Osteoblast (primary cell): ENCODE measurements around the gene BTNL9. TPM values are rescaled to one million over a fixed set of nuclear protein-coding genes. Genes with fewer than 3 reads are reported as not detected.

Experiments
- DNase-seq: peaks from one replicate; pipeline ENCODE4 v3.0.0; 2011; ENCODE audit warnings: low spot score, mixed read lengths; ENCODE audit not compliant: insufficient read length; ENCODE audit errors: missing footprints
- H2AFZ ChIP-seq: 2 replicates; pipeline ENCODE4 v1.6.0; 2011; ENCODE audit warnings: mild to moderate bottlenecking, low read length
- H3K27ac ChIP-seq: 2 replicates; pipeline ENCODE4 v1.5.1; 2011; ENCODE audit warnings: mild to moderate bottlenecking, low read depth, low read length, moderate library complexity
- H3K27me3 ChIP-seq: 2 replicates; pipeline ENCODE4 v1.6.0; 2012; ENCODE audit warnings: mild to moderate bottlenecking, control low read depth, inconsistent platforms, low read length, moderate library complexity; ENCODE audit not compliant: insufficient read depth
- H3K36me3 ChIP-seq: 2 replicates; pipeline ENCODE4 v1.5.1; 2011; ENCODE audit warnings: mild to moderate bottlenecking, low read length, control low read depth, moderate library complexity; ENCODE audit not compliant: insufficient read depth
- H3K4me1 ChIP-seq: 2 replicates; pipeline ENCODE4 v1.5.1; 2011; ENCODE audit warnings: mild to moderate bottlenecking, low read length, control low read depth, moderate library complexity; ENCODE audit not compliant: insufficient read depth
- H3K4me2 ChIP-seq: 2 replicates; pipeline ENCODE4 v1.6.0; 2011; ENCODE audit warnings: mild to moderate bottlenecking, low read length; ENCODE audit not compliant: insufficient read depth
- H3K4me3 ChIP-seq: fragments of 200-600 bp; sonication (generic); 3 replicates; pipeline ENCODE4 v1.5.1; 2012; ENCODE audit warnings: mild to moderate bottlenecking, low read length, inconsistent platforms; ENCODE audit not compliant: insufficient read depth
- H3K79me2 ChIP-seq: 2 replicates; pipeline ENCODE4 v1.6.0; 2012; ENCODE audit warnings: mild to moderate bottlenecking, low read length, control low read depth, inconsistent platforms; ENCODE audit not compliant: insufficient read depth
- H3K9me3 ChIP-seq: 2 replicates; pipeline ENCODE4 v1.5.1; 2011; ENCODE audit warnings: low read depth, low read length, control low read depth
- H4K20me1 ChIP-seq: 2 replicates; pipeline ENCODE4 v1.6.0; 2012; ENCODE audit warnings: mild to moderate bottlenecking, low read length, control low read depth; ENCODE audit not compliant: insufficient read depth
- total RNA-seq: library from RNA; depleted of rRNA; stranded (reverse); fragments of >200 nt; gene quantifications from 2 replicates; pipeline ENCODE4 v1.2.3, GENCODE V29; 2012
- TF ChIP-seq, protein P1 (sequence below): IDR thresholded peaks from 2 replicates; pipeline ENCODE4 v1.5.1; 2011; ENCODE audit warnings: mild to moderate bottlenecking, low read depth, low read length, moderate library complexity; ENCODE audit errors: extremely low read depth

Gene BTNL9
- total RNA-seq, 1 donor = not detected

- TF ChIP-seq, protein P1, sequence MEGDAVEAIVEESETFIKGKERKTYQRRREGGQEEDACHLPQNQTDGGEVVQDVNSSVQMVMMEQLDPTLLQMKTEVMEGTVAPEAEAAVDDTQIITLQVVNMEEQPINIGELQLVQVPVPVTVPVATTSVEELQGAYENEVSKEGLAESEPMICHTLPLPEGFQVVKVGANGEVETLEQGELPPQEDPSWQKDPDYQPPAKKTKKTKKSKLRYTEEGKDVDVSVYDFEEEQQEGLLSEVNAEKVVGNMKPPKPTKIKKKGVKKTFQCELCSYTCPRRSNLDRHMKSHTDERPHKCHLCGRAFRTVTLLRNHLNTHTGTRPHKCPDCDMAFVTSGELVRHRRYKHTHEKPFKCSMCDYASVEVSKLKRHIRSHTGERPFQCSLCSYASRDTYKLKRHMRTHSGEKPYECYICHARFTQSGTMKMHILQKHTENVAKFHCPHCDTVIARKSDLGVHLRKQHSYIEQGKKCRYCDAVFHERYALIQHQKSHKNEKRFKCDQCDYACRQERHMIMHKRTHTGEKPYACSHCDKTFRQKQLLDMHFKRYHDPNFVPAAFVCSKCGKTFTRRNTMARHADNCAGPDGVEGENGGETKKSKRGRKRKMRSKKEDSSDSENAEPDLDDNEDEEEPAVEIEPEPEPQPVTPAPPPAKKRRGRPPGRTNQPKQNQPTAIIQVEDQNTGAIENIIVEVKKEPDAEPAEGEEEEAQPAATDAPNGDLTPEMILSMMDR = no peak
- Histone ChIP-seq H3K27ac (no peak overlapping the region), H2AFZ (no peak overlapping the region), H3K27me3 (peaks cover 29% of the 10 kb centered on the region), H4K20me1 (no peaks in the 10 kb centered on the region), H3K79me2 (no peaks in the 10 kb centered on the region), H3K4me1 (no peaks in the 10 kb centered on the region), H3K4me3 (no peak overlapping the region), H3K4me2 (no peak overlapping the region), H3K36me3 (no peaks in the 10 kb centered on the region), H3K9me3 (no peaks in the 10 kb centered on the region)
- no peak for DNase-seq
These were observed 46.2 kb downstream of the BTNL9 start for GRCh38 chr5:181086026-181086883.

- no peaks in the 10 kb centered on the region for H3K36me3 ChIP-seq
- no peaks in the 10 kb centered on the region for H3K79me2 ChIP-seq
- no peak overlapping the region for H2AFZ ChIP-seq
- H3K9me3 ChIP-seq = no peaks in the 10 kb centered on the region
- no peak overlapping the region for H3K27ac ChIP-seq
- H4K20me1 ChIP-seq = no peaks in the 10 kb centered on the region
- no peak for DNase-seq
- H3K4me1 ChIP-seq = no peaks in the 10 kb centered on the region
- peaks cover 29% of the 10 kb centered on the region for H3K27me3 ChIP-seq
- TF ChIP-seq, protein P1 = no peak
- no peak overlapping the region for H3K4me2 ChIP-seq
- no peak overlapping the region for H3K4me3 ChIP-seq
These were observed 46.8 kb downstream of the BTNL9 start for GRCh38 chr5:181086884-181087205.

DNA sequence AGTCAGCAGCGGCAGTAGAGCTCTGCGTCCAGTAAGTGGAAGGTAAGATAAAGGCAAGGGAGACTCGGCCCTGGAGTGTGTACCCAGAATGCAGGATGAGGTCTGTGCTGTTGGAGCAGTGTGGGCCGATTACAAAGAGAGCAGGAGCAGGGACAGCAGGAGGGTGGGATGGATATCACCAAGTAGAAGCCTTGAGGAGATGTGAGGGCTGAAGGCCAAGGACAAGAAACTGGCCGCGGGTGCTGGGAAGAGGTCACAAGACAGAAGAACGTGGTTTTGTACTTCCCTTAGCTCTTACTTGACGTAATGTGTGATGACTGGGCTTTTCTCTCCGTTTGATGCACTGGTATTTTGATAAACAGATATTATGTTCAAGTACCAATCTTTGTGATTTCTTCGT, 47.2 kb downstream of the BTNL9 start:
- Histone ChIP-seq H4K20me1 (no peaks in the 10 kb centered on the region), H3K27me3 (peaks cover 29% of the 10 kb centered on the region), H3K9me3 (no peaks in the 10 kb centered on the region), H3K36me3 (no peaks in the 10 kb centered on the region), H3K27ac (no peak overlapping the region), H2AFZ (no peak overlapping the region), H3K4me3 (no peak overlapping the region), H3K79me2 (no peaks in the 10 kb centered on the region), H3K4me1 (no peaks in the 10 kb centered on the region), H3K4me2 (no peak overlapping the region)
- DNase-seq = no peak
- TF ChIP-seq, protein P1 = no peak

DNA sequence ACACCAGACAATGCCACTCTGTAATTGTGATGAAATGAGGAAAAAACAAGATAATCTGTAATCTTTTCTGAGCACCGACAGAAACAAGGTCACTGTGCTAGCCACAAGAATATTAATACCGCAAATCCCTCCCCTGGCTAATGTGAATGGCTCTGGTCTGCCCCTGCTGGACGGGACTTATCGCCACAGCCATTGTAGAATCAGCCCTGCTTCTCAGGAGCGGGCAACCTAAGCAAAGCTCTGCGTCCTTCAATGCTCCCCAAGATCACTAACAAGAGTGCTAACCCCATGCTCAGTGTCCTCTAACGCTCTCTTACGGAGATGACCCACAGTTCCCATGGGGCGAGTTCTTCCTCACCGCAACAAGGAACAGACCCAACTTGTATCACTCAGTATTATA, 48.2 kb downstream of the BTNL9 start:
- H4K20me1 ChIP-seq = no peaks in the 10 kb centered on the region
- H3K27ac ChIP-seq = no peak overlapping the region
- H3K4me2 ChIP-seq = no peak overlapping the region
- no peak overlapping the region for H3K4me3 ChIP-seq
- TF ChIP-seq, protein P1 = peak; percentile 52
- H3K36me3 ChIP-seq = no peaks in the 10 kb centered on the region
- no peak for DNase-seq
- H3K9me3 ChIP-seq = no peaks in the 10 kb centered on the region
- H2AFZ ChIP-seq = no peak overlapping the region
- no peaks in the 10 kb centered on the region for H3K79me2 ChIP-seq
- H3K27me3 ChIP-seq = peaks cover 29% of the 10 kb centered on the region
- no peaks in the 10 kb centered on the region for H3K4me1 ChIP-seq
